Measurements from ENCODE around the gene ARID1B. TPM values are rescaled to one million over a fixed set of nuclear protein-coding genes. Genes with fewer than 3 reads are reported as not detected.

Gene ARID1B
- total and polyA plus RNA-seq, 8 donors = 67.6 to 102 (median 99.0) TPM

GRCh38 chr6:156906451-156906850 is 129.3 kb downstream of the ARID1B start:
- ATAC-seq = no peak
- no peaks in the 10 kb centered on the region for H3K4me1 ChIP-seq
- intact Hi-C loops (cut with DNase I) = no loop called here

GRCh38 chr6:156909212-156910010 is 132.2 kb downstream of the ARID1B start:
- no peak overlapping the region for H3K4me3 ChIP-seq
- no peak for ATAC-seq
- no peaks in the 10 kb centered on the region for H3K9me3 ChIP-seq
- no peak overlapping the region for H3K27ac ChIP-seq
- peaks cover 0 to 6% of the 10 kb centered on the region in 2 donors for H3K4me1 ChIP-seq
- DNase-seq = no peak
- TF ChIP-seq CTCF (IDR thresholded peaks at IDR 0.05) = no peak
- intact Hi-C loops (cut with DNase I) = no loop called here
- no peaks in the 10 kb centered on the region for H3K27me3 ChIP-seq
- no peaks in the 10 kb centered on the region for H3K36me3 ChIP-seq

More at GRCh38 chr6:156906451-156906850, 129.3 kb downstream of the ARID1B start:
- no peaks in the 10 kb centered on the region for H3K27me3 ChIP-seq
- DNase-seq = no peak
- no peak overlapping the region for H3K4me3 ChIP-seq
- H3K27ac ChIP-seq = no peak overlapping the region
- peaks cover 0 to 2% of the 10 kb centered on the region in 2 donors for H3K36me3 ChIP-seq
- no peak for TF ChIP-seq CTCF (IDR thresholded peaks at IDR 0.05)
- H3K9me3 ChIP-seq = no peaks in the 10 kb centered on the region

- Histone ChIP-seq H3K27me3 (no peaks in the 10 kb centered on the region), H3K4me3 (no peak overlapping the region), H3K4me1 (peaks cover 0 to 6% of the 10 kb centered on the region in 2 donors), H3K36me3 (no peaks in the 10 kb centered on the region), H3K9me3 (no peaks in the 10 kb centered on the region), H3K27ac (no peak overlapping the region)
- intact Hi-C loops (cut with DNase I) = no loop called here
- ATAC-seq (no peak), DNase-seq (no peak)
- no peak for TF ChIP-seq CTCF (IDR thresholded peaks at IDR 0.05)
Observed at GRCh38 chr6:156910011-156910334, 132.8 kb downstream of the ARID1B start.

- H3K4me3 ChIP-seq = no peak overlapping the region
- no peaks in the 10 kb centered on the region for H3K36me3 ChIP-seq
- H3K27ac ChIP-seq = no peak overlapping the region
- intact Hi-C loops (cut with DNase I) = no loop called here
- peaks cover 0 to 12% of the 10 kb centered on the region in 2 donors for H3K4me1 ChIP-seq
- no peak for ATAC-seq
- no peaks in the 10 kb centered on the region for H3K27me3 ChIP-seq
- no peaks in the 10 kb centered on the region for H3K9me3 ChIP-seq
- TF ChIP-seq CTCF (IDR thresholded peaks at IDR 0.05) = no peak
- no peak for DNase-seq
Observed at GRCh38 chr6:156910938-156911337, 133.8 kb downstream of the ARID1B start.

- no peak for TF ChIP-seq CTCF (IDR thresholded peaks at IDR 0.05)
- no peak overlapping the region for H3K27ac ChIP-seq
- ATAC-seq (no peak), DNase-seq (no peak)
- intact Hi-C loops (cut with DNase I) = no loop called here
- H3K4me3 ChIP-seq = no peak overlapping the region
- H3K36me3 ChIP-seq = no peaks in the 10 kb centered on the region
- H3K9me3 ChIP-seq = no peaks in the 10 kb centered on the region
- no peaks in the 10 kb centered on the region for H3K27me3 ChIP-seq
- H3K4me1 ChIP-seq = peaks cover 0 to 14% of the 10 kb centered on the region in 2 donors
Observed at GRCh38 chr6:156911581-156911980, 134.4 kb downstream of the ARID1B start.
